ENCODE measurements around the gene CISTR. TPM values are rescaled to one million over a fixed set of nuclear protein-coding genes. Genes with fewer than 3 reads are reported as not detected.

Gene CISTR
- total and polyA plus RNA-seq, 2 experiments from 2014 or later = not detected

DNA sequence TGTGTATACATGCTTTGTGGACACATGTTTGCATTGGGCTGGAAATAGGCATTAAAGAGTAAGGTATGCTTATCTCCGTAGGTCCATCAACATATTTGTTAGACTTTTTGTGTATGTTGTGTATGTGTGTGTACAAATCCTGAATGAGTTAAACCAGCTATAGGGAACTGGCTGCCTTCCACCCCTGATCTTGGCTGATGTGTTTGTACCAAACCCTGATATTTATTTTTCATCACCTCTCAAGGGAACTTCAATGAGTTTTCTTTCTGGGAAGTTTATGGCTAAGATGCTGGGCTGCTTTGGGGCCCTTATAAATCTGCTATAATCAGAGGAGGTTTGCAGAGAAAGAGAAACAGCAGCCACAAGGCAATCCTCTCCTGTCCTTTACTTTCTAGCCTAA lies 37.1 kb upstream of the CISTR start:
- peaks cover 46% of the 10 kb centered on the region for H3K27me3 ChIP-seq
- H3K9me3 ChIP-seq (ENCODE audit: low read depth) = no peaks in the 10 kb centered on the region
- no peaks in the 10 kb centered on the region for H3K9me2 ChIP-seq (replicated peaks; ENCODE audit: insufficient read depth)
- no peaks in the 10 kb centered on the region for H3K4me1 ChIP-seq (ENCODE audit: insufficient read depth)
- H3K79me2 ChIP-seq = no peaks in the 10 kb centered on the region
- TF ChIP-seq, protein P1, sequence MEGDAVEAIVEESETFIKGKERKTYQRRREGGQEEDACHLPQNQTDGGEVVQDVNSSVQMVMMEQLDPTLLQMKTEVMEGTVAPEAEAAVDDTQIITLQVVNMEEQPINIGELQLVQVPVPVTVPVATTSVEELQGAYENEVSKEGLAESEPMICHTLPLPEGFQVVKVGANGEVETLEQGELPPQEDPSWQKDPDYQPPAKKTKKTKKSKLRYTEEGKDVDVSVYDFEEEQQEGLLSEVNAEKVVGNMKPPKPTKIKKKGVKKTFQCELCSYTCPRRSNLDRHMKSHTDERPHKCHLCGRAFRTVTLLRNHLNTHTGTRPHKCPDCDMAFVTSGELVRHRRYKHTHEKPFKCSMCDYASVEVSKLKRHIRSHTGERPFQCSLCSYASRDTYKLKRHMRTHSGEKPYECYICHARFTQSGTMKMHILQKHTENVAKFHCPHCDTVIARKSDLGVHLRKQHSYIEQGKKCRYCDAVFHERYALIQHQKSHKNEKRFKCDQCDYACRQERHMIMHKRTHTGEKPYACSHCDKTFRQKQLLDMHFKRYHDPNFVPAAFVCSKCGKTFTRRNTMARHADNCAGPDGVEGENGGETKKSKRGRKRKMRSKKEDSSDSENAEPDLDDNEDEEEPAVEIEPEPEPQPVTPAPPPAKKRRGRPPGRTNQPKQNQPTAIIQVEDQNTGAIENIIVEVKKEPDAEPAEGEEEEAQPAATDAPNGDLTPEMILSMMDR (IDR thresholded peaks at IDR 0.05; ENCODE audit: poor library complexity) = no peak
- TF ChIP-seq EZH2 (IDR thresholded peaks at IDR 0.05; ENCODE audit: borderline replicate concordance) (no peak), EZH2phosphoT487 (IDR thresholded peaks at IDR 0.05; ENCODE audit: low read depth, severe bottlenecking, unreplicated experiment) (no peak)
- H3K27ac ChIP-seq = no peak overlapping the region
- H3K36me3 ChIP-seq (replicated peaks; ENCODE audit: insufficient read depth, low read depth) = no peaks in the 10 kb centered on the region
- H3K4me2 ChIP-seq = no peak overlapping the region
- no peak for DNase-seq (ENCODE audit: low spot score)
- no peaks in the 10 kb centered on the region for H4K20me1 ChIP-seq (ENCODE audit: insufficient read depth, poor library complexity, severe bottlenecking)
- H2AFZ ChIP-seq = no peak overlapping the region
- no peak overlapping the region for H3K4me3 ChIP-seq
- WGBS (ENCODE audit: low lambda C conversion rate, missing lambda C conversion rate) = 68% methylated on average over 1 of the region's 1 CpG

DNA sequence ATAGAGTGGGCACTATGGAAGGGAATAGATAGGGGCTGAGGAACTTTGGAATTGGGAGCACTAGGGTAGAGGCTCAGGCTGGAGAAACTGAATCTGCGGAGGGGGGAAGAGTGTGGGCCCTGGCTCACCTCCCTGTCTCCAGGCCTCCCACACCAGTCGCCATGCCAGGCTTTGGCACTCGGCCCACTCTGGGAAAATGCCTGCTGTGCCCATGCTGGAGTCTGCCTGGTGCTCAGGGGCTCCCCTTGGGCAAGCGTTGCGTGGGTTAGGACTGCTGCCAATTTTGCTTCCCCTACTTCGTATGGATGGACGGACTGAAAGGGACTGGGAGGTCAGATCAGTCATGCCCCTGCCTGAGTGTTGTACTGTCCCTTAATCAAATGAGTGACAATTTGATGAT lies 34.6 kb upstream of the CISTR start:
- Histone ChIP-seq H3K4me1 (ENCODE audit: insufficient read depth) (no peaks in the 10 kb centered on the region), H3K9me2 (replicated peaks; ENCODE audit: insufficient read depth) (no peaks in the 10 kb centered on the region), H3K27ac (no peak overlapping the region), H3K9me3 (ENCODE audit: low read depth) (no peaks in the 10 kb centered on the region), H3K27me3 (peaks cover 48% of the 10 kb centered on the region), H3K4me3 (no peak overlapping the region), H4K20me1 (ENCODE audit: insufficient read depth, poor library complexity, severe bottlenecking) (no peaks in the 10 kb centered on the region), H2AFZ (no peak overlapping the region), H3K36me3 (replicated peaks; ENCODE audit: insufficient read depth, low read depth) (no peaks in the 10 kb centered on the region), H3K4me2 (no peak overlapping the region), H3K79me2 (no peaks in the 10 kb centered on the region)
- TF ChIP-seq, protein P1 (IDR thresholded peaks at IDR 0.05; ENCODE audit: poor library complexity) = no peak
- no peak for TF ChIP-seq EZH2phosphoT487 (IDR thresholded peaks at IDR 0.05; ENCODE audit: low read depth, severe bottlenecking, unreplicated experiment)
- TF ChIP-seq EZH2 (IDR thresholded peaks at IDR 0.05; ENCODE audit: borderline replicate concordance) = no peak
- DNase-seq (ENCODE audit: low spot score) = no peak
- 95% methylated on average over 7 of the region's 7 CpGs for WGBS (ENCODE audit: low lambda C conversion rate, missing lambda C conversion rate)

DNA sequence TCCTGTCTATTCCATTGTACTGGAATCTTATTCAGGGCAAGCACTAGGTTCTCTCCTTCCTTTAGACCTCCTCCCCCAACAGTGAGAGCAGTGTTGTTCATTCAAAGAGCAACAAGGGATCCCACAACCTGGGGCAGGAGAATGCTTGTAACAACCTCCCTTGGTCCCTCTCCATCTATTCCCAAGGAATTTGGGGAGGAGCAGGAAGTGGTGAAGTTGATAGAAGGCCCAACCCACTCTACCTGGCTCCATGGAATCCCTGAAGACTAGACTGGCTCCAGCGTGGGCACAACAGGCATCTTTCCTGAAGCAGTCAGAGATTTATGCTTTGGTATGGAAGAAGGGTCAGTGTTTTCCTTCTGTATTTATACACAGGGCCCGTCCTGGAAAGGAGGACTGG lies 33.4 kb upstream of the CISTR start:
- Histone ChIP-seq H3K4me2 (no peak overlapping the region), H3K4me3 (no peak overlapping the region), H3K36me3 (replicated peaks; ENCODE audit: insufficient read depth, low read depth) (no peaks in the 10 kb centered on the region), H3K4me1 (ENCODE audit: insufficient read depth) (no peaks in the 10 kb centered on the region), H4K20me1 (ENCODE audit: insufficient read depth, poor library complexity, severe bottlenecking) (no peaks in the 10 kb centered on the region), H3K27ac (no peak overlapping the region), H3K9me3 (ENCODE audit: low read depth) (no peaks in the 10 kb centered on the region), H3K9me2 (replicated peaks; ENCODE audit: insufficient read depth) (no peaks in the 10 kb centered on the region), H3K27me3 (peaks cover 59% of the 10 kb centered on the region), H2AFZ (no peak overlapping the region), H3K79me2 (no peaks in the 10 kb centered on the region)
- 76% methylated on average over 2 of the region's 2 CpGs for WGBS (ENCODE audit: low lambda C conversion rate, missing lambda C conversion rate)
- no peak for TF ChIP-seq EZH2 (IDR thresholded peaks at IDR 0.05; ENCODE audit: borderline replicate concordance)
- no peak for TF ChIP-seq EZH2phosphoT487 (IDR thresholded peaks at IDR 0.05; ENCODE audit: low read depth, severe bottlenecking, unreplicated experiment)
- TF ChIP-seq, protein P1 (IDR thresholded peaks at IDR 0.05; ENCODE audit: poor library complexity) = no peak
- no peak for DNase-seq (ENCODE audit: low spot score)

Measured in hepatocyte (in vitro differentiated cells).